ENCODE results near the gene KIAA0513. TPM values are rescaled to one million over a fixed set of nuclear protein-coding genes. Genes with fewer than 3 reads are reported as not detected.

KIAA0513 gene
- total and polyA plus RNA-seq, 2 of the 13 experiments (the other 11 are each of a cell fraction or from before 2014, with no cell fraction given), result 1.8 TPM

DNA sequence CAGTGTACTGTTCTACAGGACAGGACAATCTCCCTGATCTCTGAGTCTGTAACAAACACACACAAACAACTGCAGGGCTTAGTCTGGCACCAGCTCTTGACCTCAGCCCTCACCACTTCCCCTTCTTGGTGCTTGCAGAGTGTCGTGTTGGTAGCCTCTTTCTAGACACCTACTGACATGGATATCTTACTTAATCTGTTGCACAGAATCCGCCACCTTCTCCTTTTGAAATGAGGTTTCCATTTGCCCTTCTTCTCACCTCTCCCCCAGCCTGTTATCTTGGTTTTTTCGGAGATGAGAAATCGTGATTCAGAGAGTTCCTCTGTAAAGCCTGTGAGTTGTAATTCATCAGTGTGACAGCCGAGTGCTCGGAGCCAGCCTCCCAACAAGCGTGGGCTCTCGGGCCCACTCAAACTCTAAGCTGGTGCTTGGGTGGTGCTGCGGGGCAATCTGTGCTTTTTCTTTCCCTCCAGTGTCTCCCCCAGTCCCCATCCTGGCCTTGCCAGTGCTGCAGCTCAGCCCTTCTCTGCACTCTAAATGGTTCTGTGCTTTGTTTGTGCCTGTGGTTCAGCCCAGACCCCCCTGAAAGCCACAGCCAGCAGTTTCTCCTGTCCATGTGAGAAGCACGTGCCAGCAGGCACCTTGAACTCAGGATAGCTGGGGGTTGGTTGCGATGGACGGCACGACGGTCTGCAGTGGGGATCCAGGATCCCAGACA lies 28.1 kb downstream of the KIAA0513 start (continued):
- TF ChIP-seq, protein P1, sequence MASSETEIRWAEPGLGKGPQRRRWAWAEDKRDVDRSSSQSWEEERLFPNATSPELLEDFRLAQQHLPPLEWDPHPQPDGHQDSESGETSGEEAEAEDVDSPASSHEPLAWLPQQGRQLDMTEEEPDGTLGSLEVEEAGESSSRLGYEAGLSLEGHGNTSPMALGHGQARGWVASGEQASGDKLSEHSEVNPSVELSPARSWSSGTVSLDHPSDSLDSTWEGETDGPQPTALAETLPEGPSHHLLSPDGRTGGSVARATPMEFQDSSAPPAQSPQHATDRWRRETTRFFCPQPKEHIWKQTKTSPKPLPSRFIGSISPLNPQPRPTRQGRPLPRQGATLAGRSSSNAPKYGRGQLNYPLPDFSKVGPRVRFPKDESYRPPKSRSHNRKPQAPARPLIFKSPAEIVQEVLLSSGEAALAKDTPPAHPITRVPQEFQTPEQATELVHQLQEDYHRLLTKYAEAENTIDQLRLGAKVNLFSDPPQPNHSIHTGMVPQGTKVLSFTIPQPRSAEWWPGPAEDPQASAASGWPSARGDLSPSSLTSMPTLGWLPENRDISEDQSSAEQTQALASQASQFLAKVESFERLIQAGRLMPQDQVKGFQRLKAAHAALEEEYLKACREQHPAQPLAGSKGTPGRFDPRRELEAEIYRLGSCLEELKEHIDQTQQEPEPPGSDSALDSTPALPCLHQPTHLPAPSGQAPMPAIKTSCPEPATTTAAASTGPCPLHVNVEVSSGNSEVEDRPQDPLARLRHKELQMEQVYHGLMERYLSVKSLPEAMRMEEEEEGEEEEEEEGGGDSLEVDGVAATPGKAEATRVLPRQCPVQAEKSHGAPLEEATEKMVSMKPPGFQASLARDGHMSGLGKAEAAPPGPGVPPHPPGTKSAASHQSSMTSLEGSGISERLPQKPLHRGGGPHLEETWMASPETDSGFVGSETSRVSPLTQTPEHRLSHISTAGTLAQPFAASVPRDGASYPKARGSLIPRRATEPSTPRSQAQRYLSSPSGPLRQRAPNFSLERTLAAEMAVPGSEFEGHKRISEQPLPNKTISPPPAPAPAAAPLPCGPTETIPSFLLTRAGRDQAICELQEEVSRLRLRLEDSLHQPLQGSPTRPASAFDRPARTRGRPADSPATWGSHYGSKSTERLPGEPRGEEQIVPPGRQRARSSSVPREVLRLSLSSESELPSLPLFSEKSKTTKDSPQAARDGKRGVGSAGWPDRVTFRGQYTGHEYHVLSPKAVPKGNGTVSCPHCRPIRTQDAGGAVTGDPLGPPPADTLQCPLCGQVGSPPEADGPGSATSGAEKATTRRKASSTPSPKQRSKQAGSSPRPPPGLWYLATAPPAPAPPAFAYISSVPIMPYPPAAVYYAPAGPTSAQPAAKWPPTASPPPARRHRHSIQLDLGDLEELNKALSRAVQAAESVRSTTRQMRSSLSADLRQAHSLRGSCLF (CRISPR knock-in tag; IDR thresholded peaks at IDR 0.05; ENCODE audit: borderline replicate concordance), result no peak
- TF ChIP-seq ZNF547 (CRISPR knock-in tag; IDR thresholded peaks at IDR 0.05), result no peak; the same call in 1 of the 2 replicates
- TF ChIP-seq ZNF563 (CRISPR knock-in tag; IDR thresholded peaks at IDR 0.05), result peak; percentile 87; the same call in 1 of the 2 replicates
- no peak for TF ChIP-seq SAFB2 (CRISPR knock-in tag; IDR thresholded peaks at IDR 0.05; ENCODE audit: borderline replicate concordance, low read depth)
- TF ChIP-seq ZNF746 (CRISPR knock-in tag; IDR thresholded peaks at IDR 0.05), result peak; percentile 46; the same call in 1 of the 2 replicates
- 0 out of 2 replicates have a peak, but pooled peaks have one; percentile 23 for TF ChIP-seq ZMYM2 (CRISPR knock-in tag; IDR thresholded peaks at IDR 0.05)
- no peak for TF ChIP-seq ZNF407 (CRISPR knock-in tag; IDR thresholded peaks at IDR 0.05; ENCODE audit: not compliant biosample characterization)
- TF ChIP-seq ATF7-NPFF (CRISPR knock-in tag; IDR thresholded peaks at IDR 0.05; ENCODE audit: low read depth), result no peak; the same call in 1 of the 2 replicates
- TF ChIP-seq POLR2G (IDR thresholded peaks at IDR 0.05; ENCODE audit: low read depth, low read length), result no peak
- TF ChIP-seq SIX1 (CRISPR knock-in tag; IDR thresholded peaks at IDR 0.05; ENCODE audit: borderline replicate concordance), result no peak
- TF ChIP-seq, protein P2, sequence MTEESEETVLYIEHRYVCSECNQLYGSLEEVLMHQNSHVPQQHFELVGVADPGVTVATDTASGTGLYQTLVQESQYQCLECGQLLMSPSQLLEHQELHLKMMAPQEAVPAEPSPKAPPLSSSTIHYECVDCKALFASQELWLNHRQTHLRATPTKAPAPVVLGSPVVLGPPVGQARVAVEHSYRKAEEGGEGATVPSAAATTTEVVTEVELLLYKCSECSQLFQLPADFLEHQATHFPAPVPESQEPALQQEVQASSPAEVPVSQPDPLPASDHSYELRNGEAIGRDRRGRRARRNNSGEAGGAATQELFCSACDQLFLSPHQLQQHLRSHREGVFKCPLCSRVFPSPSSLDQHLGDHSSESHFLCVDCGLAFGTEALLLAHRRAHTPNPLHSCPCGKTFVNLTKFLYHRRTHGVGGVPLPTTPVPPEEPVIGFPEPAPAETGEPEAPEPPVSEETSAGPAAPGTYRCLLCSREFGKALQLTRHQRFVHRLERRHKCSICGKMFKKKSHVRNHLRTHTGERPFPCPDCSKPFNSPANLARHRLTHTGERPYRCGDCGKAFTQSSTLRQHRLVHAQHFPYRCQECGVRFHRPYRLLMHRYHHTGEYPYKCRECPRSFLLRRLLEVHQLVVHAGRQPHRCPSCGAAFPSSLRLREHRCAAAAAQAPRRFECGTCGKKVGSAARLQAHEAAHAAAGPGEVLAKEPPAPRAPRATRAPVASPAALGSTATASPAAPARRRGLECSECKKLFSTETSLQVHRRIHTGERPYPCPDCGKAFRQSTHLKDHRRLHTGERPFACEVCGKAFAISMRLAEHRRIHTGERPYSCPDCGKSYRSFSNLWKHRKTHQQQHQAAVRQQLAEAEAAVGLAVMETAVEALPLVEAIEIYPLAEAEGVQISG (CRISPR knock-in tag; IDR thresholded peaks at IDR 0.05), result peak; percentile 68
- TF ChIP-seq SSRP1 (CRISPR knock-in tag; IDR thresholded peaks at IDR 0.05), result no peak
- TF ChIP-seq ATF1 (CRISPR knock-in tag; IDR thresholded peaks at IDR 0.05), result no peak

Data from HepG2 (cell line).